DMS79 treated with DMSO at 0.1 percent for 48 hours (cell line): Measurements from ENCODE around the gene GLB1L.
"Not testable (repeated sequence)": the region's sequence is repeated elsewhere in the genome, so short reads cannot be mapped to it uniquely, and the experiment has no call there.

Experiments
- DNase-seq: peaks from one replicate; lab custom pipeline; 2025; lab: John Stamatoyannopoulos, UW

GLB1L gene

GRCh38 chr2:219206328-219207133, 38.7 kb downstream of the GLB1L start, which contains the start of gene ZFAND2B:
ZFAND2B (plus strand) TSS chr2:219206782; CDS start chr2:219206988, 206 bp downstream.
- DNase-seq: peak; percentile 87

DNA sequence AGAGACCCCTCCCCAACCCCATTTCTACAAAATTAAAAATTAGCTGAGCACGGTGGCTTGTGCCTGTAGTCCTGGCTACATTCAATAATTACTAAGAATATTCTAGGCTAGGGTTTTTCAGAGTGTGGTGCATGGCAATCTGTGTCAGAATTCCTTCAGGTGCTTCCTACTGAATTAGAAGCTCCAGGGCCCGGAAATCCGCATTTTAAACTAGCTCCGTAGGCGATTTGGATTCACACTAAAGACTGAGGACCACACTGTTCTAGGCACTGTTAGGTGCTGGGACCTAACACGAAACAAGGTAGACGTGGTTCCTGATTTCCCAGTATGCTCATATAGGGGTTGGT, 39.3 kb downstream of the GLB1L start:
- no peak for DNase-seq

DNA sequence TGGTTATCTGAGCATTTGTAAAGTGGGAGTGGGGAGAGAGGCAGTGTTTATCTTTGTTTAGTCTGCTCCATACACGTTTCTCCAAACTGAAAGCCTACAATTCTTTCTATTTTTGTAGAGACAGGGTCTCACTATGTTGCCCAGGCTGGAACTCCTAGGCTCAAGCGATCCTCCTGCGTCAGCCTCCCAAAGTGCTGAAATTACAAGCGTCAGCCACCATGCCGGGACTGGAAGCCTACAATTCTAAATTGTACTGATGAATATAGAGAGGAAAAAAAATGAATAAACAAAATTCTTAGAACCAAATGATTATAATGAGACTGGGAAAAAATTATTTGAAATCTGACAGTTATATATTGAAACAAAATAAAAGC, 40.1 kb downstream of the GLB1L start:
- no peak for DNase-seq

- DNase-seq: no peak
Measured at GRCh38 chr2:219204425-219205164, 40.6 kb downstream of the GLB1L start.

- not testable (repeated sequence) for DNase-seq
Measured at GRCh38 chr2:219201331-219201730, 43.9 kb downstream of the GLB1L start.

DNA sequence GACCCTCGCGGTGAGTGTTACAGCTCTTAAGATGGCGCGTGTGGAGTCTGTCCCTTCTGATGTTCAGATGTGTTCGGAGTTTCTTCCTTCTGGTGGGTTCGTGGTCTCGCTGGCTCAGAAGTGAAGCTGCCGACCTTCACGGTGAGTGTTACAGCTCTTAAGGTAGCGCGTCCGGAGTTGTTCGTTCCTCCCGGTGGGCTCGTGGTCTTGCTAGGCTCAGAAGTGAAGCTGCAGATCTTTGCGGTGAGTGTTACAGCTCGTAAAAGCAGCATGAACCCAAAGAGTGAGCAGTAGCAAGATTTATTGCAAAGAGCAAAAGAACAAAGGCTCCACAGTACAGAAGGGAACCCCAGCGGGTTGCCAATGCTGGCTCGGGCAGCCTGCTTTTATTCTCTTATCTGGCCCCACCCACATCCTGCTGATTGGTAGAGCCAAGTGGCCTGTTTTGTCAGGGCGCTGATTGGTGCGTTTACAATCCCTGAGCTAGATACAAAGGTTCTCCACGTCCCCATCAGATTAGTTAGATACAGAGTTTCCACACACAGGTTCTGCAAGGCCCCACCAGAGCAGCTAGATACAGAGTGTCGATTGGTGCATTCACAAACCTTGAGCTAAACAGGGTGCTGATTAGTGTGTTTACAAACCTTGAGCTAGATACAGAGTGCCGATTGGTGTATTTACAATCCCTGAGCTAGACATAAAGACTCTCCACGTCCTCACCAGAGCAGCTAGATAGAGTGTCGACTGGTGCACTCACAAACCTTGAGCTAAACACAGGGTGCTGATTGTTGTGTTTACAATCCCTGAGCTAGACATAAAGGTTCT, 44.5 kb downstream of the GLB1L start:
- DNase-seq: not testable (repeated sequence)

- DNase-seq: no peak
Measured at GRCh38 chr2:219199470-219200211, 45.6 kb downstream of the GLB1L start.

DNA sequence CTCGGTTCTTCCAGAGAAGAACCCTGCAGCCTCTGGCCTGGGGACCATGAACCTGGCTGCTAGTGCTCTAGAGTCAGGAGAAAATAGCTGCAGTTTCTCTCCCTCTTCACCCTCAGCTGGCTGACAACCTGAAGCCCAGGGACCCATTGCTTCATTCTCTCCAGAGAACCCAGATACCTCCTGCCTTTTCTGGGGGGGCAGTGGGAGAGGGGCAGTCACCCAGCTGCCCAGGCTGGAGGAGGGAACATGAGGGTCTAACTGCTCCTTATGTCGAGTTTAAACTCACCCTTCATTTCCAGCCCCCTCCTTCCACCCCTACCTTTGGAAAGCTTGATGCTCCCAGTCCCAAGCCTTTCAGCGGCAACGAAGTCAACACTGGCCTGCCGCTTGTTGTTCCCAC, 46.3 kb downstream of the GLB1L start:
- no peak for DNase-seq

DNA sequence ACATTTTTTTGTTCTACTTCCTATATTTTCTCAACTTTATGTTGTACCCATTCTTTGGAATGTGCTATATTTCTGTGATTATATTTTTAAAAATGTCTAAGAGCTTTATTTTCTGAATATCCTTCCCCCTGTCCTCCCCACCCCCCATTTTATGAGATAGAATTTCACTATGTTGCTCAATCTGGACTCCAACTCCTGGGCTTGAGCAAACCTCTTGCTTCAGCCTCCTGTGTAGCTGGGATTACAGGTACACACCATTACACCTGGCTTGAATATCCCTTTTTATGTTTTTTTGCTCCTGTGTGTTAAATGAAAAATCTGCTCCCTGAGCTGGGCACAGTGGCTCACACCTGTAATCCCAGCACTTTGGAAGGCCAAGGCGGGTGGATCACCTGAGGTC, 47.9 kb downstream of the GLB1L start:
- no peak for DNase-seq

DNA sequence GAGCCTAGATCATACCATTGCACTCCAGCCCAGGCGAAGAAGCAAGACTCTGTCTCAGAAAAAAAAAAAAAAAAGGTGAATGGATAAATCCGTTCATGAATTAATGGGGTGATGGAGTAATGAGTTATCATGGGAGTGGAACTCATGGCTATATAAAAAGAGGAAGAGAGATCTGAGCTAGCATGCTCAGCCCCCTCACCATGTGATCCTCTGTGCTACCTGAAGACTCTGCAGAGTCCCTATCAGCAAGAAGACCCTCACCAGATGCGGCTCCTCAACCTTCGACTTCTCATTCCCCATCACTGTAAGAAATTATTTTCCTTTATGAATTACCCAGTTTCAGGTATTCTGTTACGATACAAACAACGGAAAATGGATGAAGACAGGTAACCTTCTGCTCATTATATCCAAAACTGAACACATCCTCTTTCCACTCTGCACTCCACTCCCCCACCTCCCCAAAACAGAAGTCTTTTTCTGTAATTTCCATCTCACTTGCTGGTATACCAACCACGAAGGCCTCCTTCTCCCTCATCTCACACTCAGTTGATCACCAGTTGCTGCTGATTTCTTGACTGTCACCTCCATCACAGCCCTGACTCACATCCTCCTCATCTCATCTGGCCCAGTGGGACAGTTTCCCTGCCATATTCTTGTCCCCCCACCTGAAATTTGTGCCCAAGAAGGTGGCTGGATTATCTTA, 58.3 kb downstream of the GLB1L start:
- DNase-seq: no peak
